ENCODE measurements around the gene TBCD.

TBCD gene

DNA sequence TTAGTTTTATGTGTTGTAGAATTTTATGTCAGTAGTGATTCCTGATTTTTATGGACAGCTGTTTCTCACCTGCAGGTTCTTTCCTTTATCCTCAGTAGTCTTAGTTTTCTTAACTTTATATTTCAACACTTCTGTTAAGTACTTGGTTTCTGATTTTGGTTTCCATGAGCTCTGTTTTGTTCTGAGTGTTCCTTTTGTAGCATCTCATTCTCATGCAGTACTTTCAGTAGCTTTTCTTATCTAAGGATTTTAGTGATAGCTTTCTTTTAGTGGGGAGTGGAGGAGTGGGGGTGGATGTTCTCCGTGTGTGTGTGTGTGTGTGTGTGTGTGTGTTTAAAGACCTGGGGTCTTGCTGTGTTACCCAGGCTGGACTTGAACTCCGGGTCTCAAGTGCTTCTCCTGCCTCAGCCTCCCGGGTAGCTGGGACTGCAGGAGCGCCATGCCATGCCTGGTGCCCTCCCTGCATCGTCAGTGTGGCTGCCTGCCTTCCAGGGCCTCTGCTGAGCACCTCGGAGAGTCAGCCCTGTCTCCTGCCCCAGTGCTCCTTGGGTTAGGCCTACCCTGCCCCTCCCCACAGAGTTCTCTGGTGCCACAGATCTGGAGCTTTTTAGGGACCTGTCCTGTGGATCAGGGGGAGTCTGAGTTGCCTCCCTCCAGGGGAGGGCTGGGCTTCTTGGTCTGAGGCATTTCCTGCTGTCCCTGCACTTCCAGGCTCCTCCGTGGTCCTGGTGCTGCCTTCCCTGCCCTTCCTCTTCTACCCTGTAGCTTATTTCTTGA lies 92.2 kb downstream of the TBCD start:
- H3K27ac ChIP-seq (ENCODE audit: low read length): no peak overlapping the region
- H3K36me3 ChIP-seq (ENCODE audit: control insufficient read depth, insufficient read depth, low read length): peaks cover 3% of the 10 kb centered on the region; the same call in 1 of the 2 replicates
- no CpG with 5 or more reads among the region's 7 CpGs for WGBS (ENCODE audit: insufficient coverage, insufficient read length)
- H3K4me1 ChIP-seq (ENCODE audit: control insufficient read depth, insufficient read depth, low read length): peaks cover 6% of the 10 kb centered on the region
- no peak for DNase-seq (ENCODE audit: low read depth, low spot score)
- no peaks in the 10 kb centered on the region for H3K27me3 ChIP-seq (ENCODE audit: control insufficient read depth, insufficient read depth, low read length)
- H3K9me3 ChIP-seq (ENCODE audit: control insufficient read depth, insufficient read depth, low read length): no peaks in the 10 kb centered on the region
- H3K4me3 ChIP-seq (ENCODE audit: low read length): no peak overlapping the region

DNA sequence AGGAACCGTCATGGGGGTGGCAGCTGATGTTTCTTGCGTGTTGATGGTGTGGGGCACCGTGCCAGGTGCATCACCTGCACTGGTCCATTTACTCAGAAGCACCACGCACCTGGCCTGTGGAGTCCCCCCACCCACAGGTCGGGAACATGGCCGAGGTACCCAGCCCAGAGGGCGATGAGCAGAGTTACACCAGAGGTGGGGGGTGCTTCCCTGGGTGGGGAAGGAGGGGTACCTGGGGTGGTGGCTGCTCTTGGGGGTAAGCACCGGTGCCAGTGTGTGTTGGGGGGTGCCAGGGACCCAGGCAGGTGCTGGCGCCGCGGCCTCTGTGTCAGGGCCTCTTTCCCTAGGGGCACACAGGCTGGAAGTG lies 92.9 kb downstream of the TBCD start:
- no peaks in the 10 kb centered on the region for H3K27me3 ChIP-seq (ENCODE audit: control insufficient read depth, insufficient read depth, low read length)
- H3K9me3 ChIP-seq (ENCODE audit: control insufficient read depth, insufficient read depth, low read length): no peaks in the 10 kb centered on the region
- H3K36me3 ChIP-seq (ENCODE audit: control insufficient read depth, insufficient read depth, low read length): peaks cover 7% of the 10 kb centered on the region; the same call in 1 of the 2 replicates
- H3K4me3 ChIP-seq (ENCODE audit: low read length): no peak overlapping the region
- no peak overlapping the region for H3K27ac ChIP-seq (ENCODE audit: low read length)
- no CpG with 5 or more reads among the region's 11 CpGs for WGBS (ENCODE audit: insufficient coverage, insufficient read length)
- peaks cover 6% of the 10 kb centered on the region for H3K4me1 ChIP-seq (ENCODE audit: control insufficient read depth, insufficient read depth, low read length)
- DNase-seq (ENCODE audit: low read depth, low spot score): no peak

GRCh38 chr17:82845163-82845807 lies 93.4 kb downstream of the TBCD start:
- DNase-seq (ENCODE audit: low read depth, low spot score): no peak
- peaks cover 4% of the 10 kb centered on the region for H3K4me1 ChIP-seq (ENCODE audit: control insufficient read depth, insufficient read depth, low read length)
- no peak overlapping the region for H3K27ac ChIP-seq (ENCODE audit: low read length)
- H3K36me3 ChIP-seq (ENCODE audit: control insufficient read depth, insufficient read depth, low read length): peaks cover 7% of the 10 kb centered on the region; the same call in 1 of the 2 replicates
- no peaks in the 10 kb centered on the region for H3K9me3 ChIP-seq (ENCODE audit: control insufficient read depth, insufficient read depth, low read length)
- no peaks in the 10 kb centered on the region for H3K27me3 ChIP-seq (ENCODE audit: control insufficient read depth, insufficient read depth, low read length)
- no CpG with 5 or more reads among the region's 24 CpGs for WGBS (ENCODE audit: insufficient coverage, insufficient read length)
- no peak overlapping the region for H3K4me3 ChIP-seq (ENCODE audit: low read length)

GRCh38 chr17:82846061-82846691 lies 94.3 kb downstream of the TBCD start:
- no peaks in the 10 kb centered on the region; the same call in 1 of the 2 replicates for H3K4me1 ChIP-seq (ENCODE audit: control insufficient read depth, insufficient read depth, low read length)
- no peak overlapping the region for H3K27ac ChIP-seq (ENCODE audit: low read length)
- H3K9me3 ChIP-seq (ENCODE audit: control insufficient read depth, insufficient read depth, low read length): no peaks in the 10 kb centered on the region
- no peak for DNase-seq (ENCODE audit: low read depth, low spot score)
- H3K4me3 ChIP-seq (ENCODE audit: low read length): no peak overlapping the region
- peaks cover 7% of the 10 kb centered on the region; the same call in 1 of the 2 replicates for H3K36me3 ChIP-seq (ENCODE audit: control insufficient read depth, insufficient read depth, low read length)
- WGBS (ENCODE audit: insufficient coverage, insufficient read length): no CpG with 5 or more reads among the region's 25 CpGs
- no peaks in the 10 kb centered on the region for H3K27me3 ChIP-seq (ENCODE audit: control insufficient read depth, insufficient read depth, low read length)

DNA sequence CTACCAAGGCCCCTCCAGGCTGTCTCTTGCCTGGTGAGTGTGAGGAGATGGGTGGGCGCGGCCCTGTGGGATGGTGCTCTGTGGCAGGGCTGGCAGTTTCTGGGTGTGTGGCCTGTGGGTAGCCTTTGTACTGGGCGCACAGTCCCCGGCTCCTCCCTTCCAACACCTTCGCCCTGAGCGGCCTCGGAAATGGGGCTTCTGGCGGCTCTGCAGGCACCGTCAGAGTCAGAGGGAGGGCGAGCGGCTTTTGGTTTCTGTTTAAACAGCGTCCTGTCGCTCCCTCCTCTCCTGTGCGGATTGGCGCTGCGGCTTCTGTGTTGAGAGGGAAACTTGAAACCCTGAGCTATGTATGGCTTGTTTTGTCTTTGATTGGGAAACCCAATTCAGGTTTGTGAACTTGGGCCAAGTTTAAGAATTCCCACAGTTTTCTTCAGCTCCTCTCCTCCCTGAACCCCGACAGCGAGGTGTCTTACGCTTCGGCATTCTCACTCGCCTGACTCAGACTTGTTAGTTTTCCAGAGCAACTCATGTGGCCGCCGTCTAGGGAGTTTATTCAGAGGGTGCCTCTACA lies 96.2 kb downstream of the TBCD start:
- H3K4me1 ChIP-seq (ENCODE audit: control insufficient read depth, insufficient read depth, low read length): no peaks in the 10 kb centered on the region; the same call in 1 of the 2 replicates
- WGBS (ENCODE audit: insufficient coverage, insufficient read length): no CpG with 5 or more reads among the region's 23 CpGs
- H3K36me3 ChIP-seq (ENCODE audit: control insufficient read depth, insufficient read depth, low read length): peaks cover 7% of the 10 kb centered on the region; the same call in 1 of the 2 replicates
- no peak for DNase-seq (ENCODE audit: low read depth, low spot score)
- H3K27ac ChIP-seq (ENCODE audit: low read length): no peak overlapping the region
- H3K27me3 ChIP-seq (ENCODE audit: control insufficient read depth, insufficient read depth, low read length): no peaks in the 10 kb centered on the region
- H3K9me3 ChIP-seq (ENCODE audit: control insufficient read depth, insufficient read depth, low read length): no peaks in the 10 kb centered on the region
- no peak overlapping the region for H3K4me3 ChIP-seq (ENCODE audit: low read length)

DNA sequence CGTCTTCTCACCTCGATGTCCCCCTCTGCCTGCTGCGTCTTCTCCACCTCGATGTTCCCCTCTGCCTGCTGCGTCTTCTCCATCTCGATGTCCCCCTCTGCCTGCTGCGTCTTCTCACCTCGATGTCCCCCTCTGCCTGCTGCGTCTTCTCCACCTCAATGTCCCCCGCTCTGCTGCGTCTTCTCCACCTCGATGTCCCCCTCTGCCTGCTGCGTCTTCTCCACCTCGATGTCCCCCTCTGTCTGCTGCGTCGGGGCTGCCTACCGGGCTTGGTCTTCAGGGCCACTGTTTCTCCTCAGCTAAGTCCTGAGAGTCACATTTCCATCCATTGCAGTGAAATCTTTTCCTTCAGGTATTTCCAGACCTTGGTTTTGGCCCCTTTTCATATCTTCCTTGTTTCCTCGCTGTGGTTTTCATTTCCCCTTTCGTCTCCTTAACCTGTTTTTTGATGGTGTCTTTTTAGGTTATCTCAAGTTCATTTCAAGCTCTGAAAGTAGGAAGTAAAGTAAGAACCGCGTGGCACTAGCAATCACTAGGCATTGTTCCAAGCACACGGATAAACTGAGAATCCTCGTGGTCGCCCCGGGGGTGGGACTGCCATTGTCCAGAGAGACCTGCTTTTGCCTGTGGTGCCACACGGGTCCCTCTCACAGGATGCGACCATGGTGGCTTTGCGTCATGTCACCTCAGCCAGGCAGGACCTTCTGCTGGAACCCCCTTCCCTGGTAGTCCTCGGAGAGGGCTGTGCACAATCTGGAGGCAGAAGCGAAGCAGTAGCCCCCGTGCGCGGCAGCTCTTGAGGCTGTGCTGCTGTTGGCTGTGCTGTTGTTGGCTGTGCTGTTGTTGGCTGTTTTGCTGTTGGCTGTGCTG lies 97.4 kb downstream of the TBCD start:
- Histone ChIP-seq H3K27me3 (ENCODE audit: control insufficient read depth, insufficient read depth, low read length) (no peaks in the 10 kb centered on the region), H3K36me3 (ENCODE audit: control insufficient read depth, insufficient read depth, low read length) (peaks cover 7% of the 10 kb centered on the region; the same call in 1 of the 2 replicates), H3K4me1 (ENCODE audit: control insufficient read depth, insufficient read depth, low read length) (no peaks in the 10 kb centered on the region; the same call in 1 of the 2 replicates), H3K27ac (ENCODE audit: low read length) (no peak overlapping the region), H3K4me3 (ENCODE audit: low read length) (no peak overlapping the region), H3K9me3 (ENCODE audit: control insufficient read depth, insufficient read depth, low read length) (no peaks in the 10 kb centered on the region)
- no peak for DNase-seq (ENCODE audit: low read depth, low spot score)
- no CpG with 5 or more reads among the region's 33 CpGs for WGBS (ENCODE audit: insufficient coverage, insufficient read length)

GRCh38 chr17:82851381-82851780 lies 99.5 kb downstream of the TBCD start:
- H3K4me1 ChIP-seq (ENCODE audit: control insufficient read depth, insufficient read depth, low read length): no peaks in the 10 kb centered on the region

GRCh38 chr17:82854226-82854625 lies 102.4 kb downstream of the TBCD start:
- Histone ChIP-seq H3K27me3 (ENCODE audit: control insufficient read depth, insufficient read depth, low read length) (no peaks in the 10 kb centered on the region), H3K4me3 (ENCODE audit: low read length) (no peak overlapping the region), H3K27ac (ENCODE audit: low read length) (no peak overlapping the region), H3K36me3 (ENCODE audit: control insufficient read depth, insufficient read depth, low read length) (0 out of 2 replicates have a peak, but pooled peaks cover 4% of the 10 kb centered on the region), H3K4me1 (ENCODE audit: control insufficient read depth, insufficient read depth, low read length) (no peaks in the 10 kb centered on the region), H3K9me3 (ENCODE audit: control insufficient read depth, insufficient read depth, low read length) (no peaks in the 10 kb centered on the region)
- no peak for DNase-seq (ENCODE audit: low read depth, low spot score)
- no CpG with 5 or more reads among the region's 11 CpGs for WGBS (ENCODE audit: insufficient coverage, insufficient read length)

More at GRCh38 chr17:82851381-82851780, 99.5 kb downstream of the TBCD start:
- H3K27me3 ChIP-seq (ENCODE audit: control insufficient read depth, insufficient read depth, low read length): no peaks in the 10 kb centered on the region
- H3K36me3 ChIP-seq (ENCODE audit: control insufficient read depth, insufficient read depth, low read length): peaks cover 4% of the 10 kb centered on the region; the same call in 1 of the 2 replicates
- H3K9me3 ChIP-seq (ENCODE audit: control insufficient read depth, insufficient read depth, low read length): no peaks in the 10 kb centered on the region
- WGBS (ENCODE audit: insufficient coverage, insufficient read length): no CpG with 5 or more reads among the region's 12 CpGs
- no peak for DNase-seq (ENCODE audit: low read depth, low spot score)
- no peak overlapping the region for H3K4me3 ChIP-seq (ENCODE audit: low read length)
- H3K27ac ChIP-seq (ENCODE audit: low read length): no peak overlapping the region

DNA sequence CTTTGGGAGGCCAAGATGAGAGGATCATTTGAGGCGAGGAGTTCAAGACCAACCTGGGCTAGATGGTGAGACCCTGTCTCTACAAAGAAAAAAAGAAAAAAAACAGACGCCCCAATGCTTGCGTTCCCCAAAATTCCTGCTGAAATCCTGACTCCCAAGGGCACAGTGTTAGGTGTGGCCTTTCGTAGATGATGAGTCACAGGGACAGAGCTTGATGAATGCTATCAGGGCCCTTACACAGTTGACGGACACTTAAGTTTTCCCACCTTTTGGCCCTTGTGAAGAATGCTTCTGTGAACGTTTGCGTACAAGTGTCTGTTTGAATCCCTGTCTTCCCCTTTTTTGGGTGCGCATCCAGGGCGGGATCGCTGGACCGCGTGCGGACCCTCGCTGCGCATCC lies 104.5 kb downstream of the TBCD start:
- Histone ChIP-seq H3K4me3 (ENCODE audit: low read length) (no peak overlapping the region), H3K27ac (ENCODE audit: low read length) (no peak overlapping the region), H3K4me1 (ENCODE audit: control insufficient read depth, insufficient read depth, low read length) (peaks cover 2% of the 10 kb centered on the region; the same call in 1 of the 2 replicates), H3K9me3 (ENCODE audit: control insufficient read depth, insufficient read depth, low read length) (no peaks in the 10 kb centered on the region), H3K36me3 (ENCODE audit: control insufficient read depth, insufficient read depth, low read length) (no peaks in the 10 kb centered on the region; the same call in 1 of the 2 replicates), H3K27me3 (ENCODE audit: control insufficient read depth, insufficient read depth, low read length) (no peaks in the 10 kb centered on the region)
- no peak for DNase-seq (ENCODE audit: low read depth, low spot score)
- no CpG with 5 or more reads among the region's 15 CpGs for WGBS (ENCODE audit: insufficient coverage, insufficient read length)

All from iPS DF 6.9 (cell line).